ENCODE measurements around the gene NAT14. TPM values are rescaled to one million over a fixed set of nuclear protein-coding genes. Genes with fewer than 3 reads are reported as not detected.

The NAT14 gene
- total RNA-seq, 1 experiment from 2014 or later, result 87.7 TPM

DNA sequence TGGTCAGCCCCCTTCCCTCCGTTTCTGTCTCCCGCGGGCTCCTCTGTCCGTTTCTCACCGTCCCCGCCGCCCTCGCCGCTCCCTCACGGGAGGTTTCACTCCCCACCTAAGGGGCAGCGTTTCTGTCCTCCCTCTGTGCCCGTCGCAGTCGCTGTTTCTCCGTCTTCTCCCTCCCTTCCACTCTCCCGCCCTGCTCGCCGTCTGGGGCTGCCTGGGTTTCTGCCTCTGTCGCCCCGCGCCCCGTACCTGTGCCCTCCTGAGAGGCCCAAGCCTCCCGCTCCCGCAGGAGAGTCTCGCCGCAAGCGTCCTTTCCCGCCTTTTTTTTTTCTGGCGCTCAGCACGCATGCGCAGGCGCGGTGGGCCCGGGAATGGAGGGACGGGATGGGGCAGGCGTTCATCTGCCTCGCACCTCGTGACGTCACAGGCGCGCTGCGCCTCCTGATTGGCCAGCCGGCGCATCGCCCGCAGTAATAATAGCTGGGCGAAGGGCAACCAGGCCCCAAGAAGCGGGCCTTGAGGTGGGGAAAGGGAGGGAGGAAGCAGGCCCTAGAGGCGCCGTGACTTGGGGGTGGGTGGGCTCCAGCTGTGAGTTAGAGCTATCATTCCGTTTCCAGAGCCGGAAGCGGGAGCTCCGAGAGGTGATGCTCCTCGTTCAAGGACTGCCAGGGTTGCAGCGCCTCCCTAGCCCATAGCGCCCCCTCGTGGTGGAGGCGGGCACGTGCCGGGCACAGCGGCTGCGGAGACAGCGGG is 18.7 kb downstream of the NAT14 start:
- ATAC-seq, result peak; percentile 94
- no peak overlapping the region for H3K27ac Mint-ChIP-seq
- ChIA-PET CTCF (interaction anchor here (0.5 to 2.9 kb wide), 63 partner anchors 8 to 1311 kb away, joined by 3 to 96 read pairs (median 5); partner anchors contain the start of genes C19orf85, DNAAF3, FIZ1 and ISOC2), POLR2A (interaction anchor here (0.5 to 1.3 kb wide), 4 partner anchors 17 to 1082 kb away, joined by 3 to 5 read pairs (median 4); partner anchors contain the start of gene ISOC2)
- peaks cover 7% of the 10 kb centered on the region for H3K36me3 Mint-ChIP-seq
- peaks cover 86% of the 10 kb centered on the region for H3K27me3 Mint-ChIP-seq (ENCODE audit: low read depth)
- DNase-seq (ENCODE audit: low spot score), result peak; percentile 96
- H3K4me3 Mint-ChIP-seq, result no peak overlapping the region
- peaks cover 19% of the 10 kb centered on the region for H3K9me3 Mint-ChIP-seq
- no peaks in the 10 kb centered on the region for H3K4me1 Mint-ChIP-seq
- TF ChIP-seq, protein P1, sequence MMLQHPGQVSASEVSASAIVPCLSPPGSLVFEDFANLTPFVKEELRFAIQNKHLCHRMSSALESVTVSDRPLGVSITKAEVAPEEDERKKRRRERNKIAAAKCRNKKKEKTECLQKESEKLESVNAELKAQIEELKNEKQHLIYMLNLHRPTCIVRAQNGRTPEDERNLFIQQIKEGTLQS (CRISPR knock-in tag; conservative IDR thresholded peaks at IDR 0.05), result peak; percentile 84; the same call in 1 of the 2 replicates
- TF ChIP-seq, protein P2, sequence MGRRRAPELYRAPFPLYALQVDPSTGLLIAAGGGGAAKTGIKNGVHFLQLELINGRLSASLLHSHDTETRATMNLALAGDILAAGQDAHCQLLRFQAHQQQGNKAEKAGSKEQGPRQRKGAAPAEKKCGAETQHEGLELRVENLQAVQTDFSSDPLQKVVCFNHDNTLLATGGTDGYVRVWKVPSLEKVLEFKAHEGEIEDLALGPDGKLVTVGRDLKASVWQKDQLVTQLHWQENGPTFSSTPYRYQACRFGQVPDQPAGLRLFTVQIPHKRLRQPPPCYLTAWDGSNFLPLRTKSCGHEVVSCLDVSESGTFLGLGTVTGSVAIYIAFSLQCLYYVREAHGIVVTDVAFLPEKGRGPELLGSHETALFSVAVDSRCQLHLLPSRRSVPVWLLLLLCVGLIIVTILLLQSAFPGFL (CRISPR knock-in tag; IDR thresholded peaks at IDR 0.05; ENCODE audit: borderline replicate concordance), result peak; percentile 95; the same call in 1 of the 2 replicates
- TF ChIP-seq ZNF396 (CRISPR knock-in tag; IDR thresholded peaks at IDR 0.05; ENCODE audit: borderline replicate concordance) (no peak), NR1H2 (CRISPR knock-in tag; IDR thresholded peaks at IDR 0.05) (peak; percentile 93), ESRRA (CRISPR knock-in tag; IDR thresholded peaks at IDR 0.05; ENCODE audit: borderline replicate concordance) (peak; percentile 98), TEAD1 (CRISPR knock-in tag; IDR thresholded peaks at IDR 0.05) (peak; percentile 99), TEAD4 (CRISPR knock-in tag; IDR thresholded peaks at IDR 0.05) (peak; percentile 94), ZNF138 (CRISPR knock-in tag; conservative IDR thresholded peaks at IDR 0.05) (peak; percentile 99), ZNF423 (CRISPR knock-in tag; IDR thresholded peaks at IDR 0.05) (no peak), EMX1 (CRISPR knock-in tag; IDR thresholded peaks at IDR 0.05) (no peak), ETV6 (CRISPR knock-in tag; IDR thresholded peaks at IDR 0.05) (peak; percentile 100), ATF1 (CRISPR knock-in tag; IDR thresholded peaks at IDR 0.05) (peak; percentile 97), HMGA2 (CRISPR knock-in tag; IDR thresholded peaks at IDR 0.05) (no peak), SOX15 (CRISPR knock-in tag; IDR thresholded peaks at IDR 0.05) (no peak), ZNF219 (CRISPR knock-in tag; IDR thresholded peaks at IDR 0.05; ENCODE audit: borderline replicate concordance) (peak; percentile 80; the same call in 1 of the 2 replicates), GABPB1 (CRISPR knock-in tag; IDR thresholded peaks at IDR 0.05) (no peak), TCF7 (CRISPR knock-in tag; IDR thresholded peaks at IDR 0.05; ENCODE audit: low read depth) (peak; percentile 94; the same call in 1 of the 2 replicates)
- TF ChIP-seq, protein P3, sequence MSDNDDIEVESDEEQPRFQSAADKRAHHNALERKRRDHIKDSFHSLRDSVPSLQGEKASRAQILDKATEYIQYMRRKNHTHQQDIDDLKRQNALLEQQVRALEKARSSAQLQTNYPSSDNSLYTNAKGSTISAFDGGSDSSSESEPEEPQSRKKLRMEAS (CRISPR knock-in tag; IDR thresholded peaks at IDR 0.05), result peak; percentile 100
- TF ChIP-seq, protein P4, sequence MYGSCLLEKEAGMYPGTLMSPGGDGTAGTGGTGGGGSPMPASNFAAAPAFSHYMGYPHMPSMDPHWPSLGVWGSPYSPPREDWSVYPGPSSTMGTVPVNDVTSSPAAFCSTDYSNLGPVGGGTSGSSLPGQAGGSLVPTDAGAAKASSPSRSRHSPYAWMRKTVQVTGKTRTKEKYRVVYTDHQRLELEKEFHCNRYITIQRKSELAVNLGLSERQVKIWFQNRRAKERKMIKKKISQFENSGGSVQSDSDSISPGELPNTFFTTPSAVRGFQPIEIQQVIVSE (CRISPR knock-in tag; IDR thresholded peaks at IDR 0.05; ENCODE audit: borderline replicate concordance), result no peak
- TF ChIP-seq, protein P5, sequence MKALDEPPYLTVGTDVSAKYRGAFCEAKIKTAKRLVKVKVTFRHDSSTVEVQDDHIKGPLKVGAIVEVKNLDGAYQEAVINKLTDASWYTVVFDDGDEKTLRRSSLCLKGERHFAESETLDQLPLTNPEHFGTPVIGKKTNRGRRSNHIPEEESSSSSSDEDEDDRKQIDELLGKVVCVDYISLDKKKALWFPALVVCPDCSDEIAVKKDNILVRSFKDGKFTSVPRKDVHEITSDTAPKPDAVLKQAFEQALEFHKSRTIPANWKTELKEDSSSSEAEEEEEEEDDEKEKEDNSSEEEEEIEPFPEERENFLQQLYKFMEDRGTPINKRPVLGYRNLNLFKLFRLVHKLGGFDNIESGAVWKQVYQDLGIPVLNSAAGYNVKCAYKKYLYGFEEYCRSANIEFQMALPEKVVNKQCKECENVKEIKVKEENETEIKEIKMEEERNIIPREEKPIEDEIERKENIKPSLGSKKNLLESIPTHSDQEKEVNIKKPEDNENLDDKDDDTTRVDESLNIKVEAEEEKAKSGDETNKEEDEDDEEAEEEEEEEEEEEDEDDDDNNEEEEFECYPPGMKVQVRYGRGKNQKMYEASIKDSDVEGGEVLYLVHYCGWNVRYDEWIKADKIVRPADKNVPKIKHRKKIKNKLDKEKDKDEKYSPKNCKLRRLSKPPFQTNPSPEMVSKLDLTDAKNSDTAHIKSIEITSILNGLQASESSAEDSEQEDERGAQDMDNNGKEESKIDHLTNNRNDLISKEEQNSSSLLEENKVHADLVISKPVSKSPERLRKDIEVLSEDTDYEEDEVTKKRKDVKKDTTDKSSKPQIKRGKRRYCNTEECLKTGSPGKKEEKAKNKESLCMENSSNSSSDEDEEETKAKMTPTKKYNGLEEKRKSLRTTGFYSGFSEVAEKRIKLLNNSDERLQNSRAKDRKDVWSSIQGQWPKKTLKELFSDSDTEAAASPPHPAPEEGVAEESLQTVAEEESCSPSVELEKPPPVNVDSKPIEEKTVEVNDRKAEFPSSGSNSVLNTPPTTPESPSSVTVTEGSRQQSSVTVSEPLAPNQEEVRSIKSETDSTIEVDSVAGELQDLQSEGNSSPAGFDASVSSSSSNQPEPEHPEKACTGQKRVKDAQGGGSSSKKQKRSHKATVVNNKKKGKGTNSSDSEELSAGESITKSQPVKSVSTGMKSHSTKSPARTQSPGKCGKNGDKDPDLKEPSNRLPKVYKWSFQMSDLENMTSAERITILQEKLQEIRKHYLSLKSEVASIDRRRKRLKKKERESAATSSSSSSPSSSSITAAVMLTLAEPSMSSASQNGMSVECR (CRISPR knock-in tag; IDR thresholded peaks at IDR 0.05; ENCODE audit: borderline replicate concordance), result peak; percentile 99
- TF ChIP-seq, protein P6, sequence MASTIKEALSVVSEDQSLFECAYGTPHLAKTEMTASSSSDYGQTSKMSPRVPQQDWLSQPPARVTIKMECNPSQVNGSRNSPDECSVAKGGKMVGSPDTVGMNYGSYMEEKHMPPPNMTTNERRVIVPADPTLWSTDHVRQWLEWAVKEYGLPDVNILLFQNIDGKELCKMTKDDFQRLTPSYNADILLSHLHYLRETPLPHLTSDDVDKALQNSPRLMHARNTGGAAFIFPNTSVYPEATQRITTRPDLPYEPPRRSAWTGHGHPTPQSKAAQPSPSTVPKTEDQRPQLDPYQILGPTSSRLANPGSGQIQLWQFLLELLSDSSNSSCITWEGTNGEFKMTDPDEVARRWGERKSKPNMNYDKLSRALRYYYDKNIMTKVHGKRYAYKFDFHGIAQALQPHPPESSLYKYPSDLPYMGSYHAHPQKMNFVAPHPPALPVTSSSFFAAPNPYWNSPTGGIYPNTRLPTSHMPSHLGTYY (CRISPR knock-in tag; IDR thresholded peaks at IDR 0.05), result no peak
- TF ChIP-seq, protein P7, sequence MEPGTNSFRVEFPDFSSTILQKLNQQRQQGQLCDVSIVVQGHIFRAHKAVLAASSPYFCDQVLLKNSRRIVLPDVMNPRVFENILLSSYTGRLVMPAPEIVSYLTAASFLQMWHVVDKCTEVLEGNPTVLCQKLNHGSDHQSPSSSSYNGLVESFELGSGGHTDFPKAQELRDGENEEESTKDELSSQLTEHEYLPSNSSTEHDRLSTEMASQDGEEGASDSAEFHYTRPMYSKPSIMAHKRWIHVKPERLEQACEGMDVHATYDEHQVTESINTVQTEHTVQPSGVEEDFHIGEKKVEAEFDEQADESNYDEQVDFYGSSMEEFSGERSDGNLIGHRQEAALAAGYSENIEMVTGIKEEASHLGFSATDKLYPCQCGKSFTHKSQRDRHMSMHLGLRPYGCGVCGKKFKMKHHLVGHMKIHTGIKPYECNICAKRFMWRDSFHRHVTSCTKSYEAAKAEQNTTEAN (CRISPR knock-in tag; IDR thresholded peaks at IDR 0.05), result peak; percentile 99
- TF ChIP-seq, protein P8, sequence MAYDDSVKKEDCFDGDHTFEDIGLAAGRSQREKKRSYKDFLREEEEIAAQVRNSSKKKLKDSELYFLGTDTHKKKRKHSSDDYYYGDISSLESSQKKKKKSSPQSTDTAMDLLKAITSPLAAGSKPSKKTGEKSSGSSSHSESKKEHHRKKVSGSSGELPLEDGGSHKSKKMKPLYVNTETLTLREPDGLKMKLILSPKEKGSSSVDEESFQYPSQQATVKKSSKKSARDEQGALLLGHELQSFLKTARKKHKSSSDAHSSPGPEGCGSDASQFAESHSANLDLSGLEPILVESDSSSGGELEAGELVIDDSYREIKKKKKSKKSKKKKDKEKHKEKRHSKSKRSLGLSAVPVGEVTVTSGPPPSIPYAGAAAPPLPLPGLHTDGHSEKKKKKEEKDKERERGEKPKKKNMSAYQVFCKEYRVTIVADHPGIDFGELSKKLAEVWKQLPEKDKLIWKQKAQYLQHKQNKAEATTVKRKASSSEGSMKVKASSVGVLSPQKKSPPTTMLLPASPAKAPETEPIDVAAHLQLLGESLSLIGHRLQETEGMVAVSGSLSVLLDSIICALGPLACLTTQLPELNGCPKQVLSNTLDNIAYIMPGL (CRISPR knock-in tag; IDR thresholded peaks at IDR 0.05), result peak; percentile 77; the same call in 1 of the 2 replicates
